ENCODE results near the gene SPG21.

SPG21 gene

DNA sequence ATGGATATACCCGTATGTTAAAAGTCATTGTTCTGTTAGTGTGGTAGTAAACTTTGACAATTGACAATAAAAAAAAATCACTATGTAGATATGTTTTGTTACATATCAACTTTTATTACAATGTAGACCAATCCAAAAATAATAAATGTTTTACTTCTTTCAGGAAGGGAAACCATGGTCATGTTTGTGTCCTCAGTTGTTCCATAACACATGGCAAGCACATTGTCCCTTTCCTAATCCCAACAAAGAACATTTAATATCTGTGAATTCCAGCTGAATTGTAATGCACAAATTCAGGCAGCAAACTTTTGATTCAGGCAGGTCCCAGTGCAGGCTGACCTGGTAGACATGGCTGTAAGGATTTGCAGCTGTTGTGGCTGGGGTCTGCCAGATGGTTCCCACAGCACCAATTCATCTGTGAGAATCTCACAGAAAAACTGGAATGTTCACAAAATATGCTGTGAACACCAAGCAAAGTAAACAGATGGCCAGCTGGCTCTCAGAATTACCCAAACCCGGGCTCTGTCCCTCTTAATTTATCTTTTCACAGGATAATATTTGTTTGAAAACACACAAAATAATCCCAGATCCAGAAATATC, 1.9 kb upstream of the SPG21 start:
- no peak for DNase-seq

DNA sequence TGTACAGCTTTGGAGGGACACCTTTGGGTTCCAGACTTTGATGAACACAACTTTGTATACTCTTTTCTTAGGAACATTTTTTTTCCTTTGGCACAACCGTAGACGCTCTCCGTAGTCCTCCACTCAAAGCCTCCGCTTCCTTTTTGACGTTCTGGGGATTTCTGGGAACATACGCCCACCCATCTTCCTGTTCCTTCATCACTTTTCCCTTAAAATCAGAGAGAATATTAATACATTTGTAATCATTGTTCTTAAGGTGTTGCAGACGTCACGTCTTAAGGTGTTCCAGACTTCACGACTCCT, 405 bp upstream of the SPG21 start:
- DNase-seq, result no peak

DNA sequence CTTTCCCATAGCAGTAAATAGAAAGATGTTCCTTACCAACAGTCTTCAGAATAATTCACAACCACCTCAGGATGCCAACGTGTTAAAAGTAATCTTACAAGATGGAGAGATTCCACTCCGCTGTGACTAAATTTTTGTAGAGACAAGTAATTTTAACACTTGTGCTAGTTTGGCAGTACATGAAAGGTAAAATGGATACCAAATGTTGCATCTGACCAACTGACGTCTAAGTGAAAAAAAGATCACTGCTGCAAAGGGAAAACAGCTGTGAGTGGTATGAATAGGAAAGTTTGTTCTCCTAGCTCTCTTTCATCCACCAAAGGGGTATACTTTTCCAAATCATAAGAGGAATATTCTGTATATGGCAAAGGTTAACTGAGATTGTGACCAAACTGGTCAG, 2.6 kb downstream of the SPG21 start:
- DNase-seq, result no peak

DNA sequence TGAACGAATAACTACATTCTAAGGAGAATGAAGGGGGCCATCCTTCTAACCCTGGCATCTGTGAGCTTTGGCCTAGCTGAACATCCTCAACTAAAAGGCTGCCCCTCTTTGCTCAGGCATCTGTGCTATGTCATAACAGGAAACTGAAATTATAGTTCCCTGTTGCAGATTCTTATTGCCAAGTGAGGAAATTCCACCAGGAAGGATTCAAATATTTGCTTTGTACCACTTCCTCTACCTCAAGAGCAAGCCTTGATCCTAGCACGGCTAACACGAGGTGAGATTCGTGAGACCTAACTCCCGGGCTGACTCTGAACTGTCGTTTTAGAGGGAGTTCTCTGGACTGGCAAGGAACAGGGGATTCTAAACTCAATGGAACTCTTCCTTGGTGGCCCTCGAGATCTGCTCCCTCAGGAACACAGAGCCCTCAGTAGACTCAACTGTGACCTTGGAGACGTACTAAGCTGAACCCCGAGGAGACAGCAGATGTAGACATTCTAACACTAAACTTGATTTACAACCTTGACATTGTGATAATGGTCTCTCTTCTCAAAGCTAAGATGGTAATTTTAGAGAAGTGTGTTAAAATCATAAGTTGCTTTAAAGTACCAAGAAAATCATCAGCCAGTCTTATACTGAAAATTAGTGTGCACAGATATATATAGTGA, 4.2 kb downstream of the SPG21 start:
- no peak for DNase-seq

DNA sequence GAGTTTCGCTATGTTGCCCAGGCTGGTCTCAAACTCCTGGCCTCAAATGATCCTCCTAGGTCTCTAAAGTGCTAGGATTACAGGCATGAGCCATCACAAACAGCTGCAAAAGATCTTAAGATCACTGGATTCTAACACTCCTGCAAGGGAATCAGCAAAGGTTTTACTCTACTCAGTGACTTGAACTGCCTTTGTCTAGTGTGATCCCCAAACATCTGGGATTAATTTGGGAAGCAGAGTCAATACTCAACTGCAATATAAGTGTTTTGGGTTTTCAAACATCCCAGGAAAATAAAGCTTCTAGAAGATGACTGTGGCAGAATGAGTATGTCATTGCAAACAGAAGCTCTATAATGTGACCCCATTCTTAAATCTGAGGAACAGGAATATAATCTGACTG, 7.2 kb downstream of the SPG21 start:
- DNase-seq, result no peak

DNA sequence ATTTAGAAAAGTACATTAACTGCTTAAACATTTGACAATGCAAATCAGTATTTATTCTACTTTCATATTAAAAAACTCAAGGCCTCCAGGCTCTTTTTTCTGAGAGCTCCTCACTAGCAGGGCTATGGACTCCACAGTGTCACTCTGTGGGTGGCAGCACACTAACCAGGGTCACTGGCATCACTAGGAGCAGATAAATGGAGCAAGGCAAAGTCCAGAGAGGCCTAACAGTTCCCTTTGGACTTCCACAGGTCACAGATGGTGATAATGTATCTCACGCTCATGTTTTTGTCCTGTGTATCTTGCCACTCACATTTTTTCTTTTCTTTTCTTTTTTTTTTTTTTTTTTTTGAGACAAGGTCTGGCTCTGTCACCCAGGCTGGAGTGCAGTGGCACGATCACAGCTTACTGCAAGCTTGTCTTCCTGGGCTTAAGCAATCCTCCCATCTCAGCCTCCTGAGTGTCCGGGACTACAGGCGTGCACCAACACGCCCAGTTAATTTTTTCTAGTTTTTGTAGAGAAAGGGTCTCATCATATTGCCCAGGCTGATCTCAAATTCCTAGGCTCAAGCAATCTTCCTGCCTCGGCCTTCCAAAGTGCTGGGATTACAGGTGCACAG, 7.8 kb downstream of the SPG21 start:
- no peak for DNase-seq

DNA sequence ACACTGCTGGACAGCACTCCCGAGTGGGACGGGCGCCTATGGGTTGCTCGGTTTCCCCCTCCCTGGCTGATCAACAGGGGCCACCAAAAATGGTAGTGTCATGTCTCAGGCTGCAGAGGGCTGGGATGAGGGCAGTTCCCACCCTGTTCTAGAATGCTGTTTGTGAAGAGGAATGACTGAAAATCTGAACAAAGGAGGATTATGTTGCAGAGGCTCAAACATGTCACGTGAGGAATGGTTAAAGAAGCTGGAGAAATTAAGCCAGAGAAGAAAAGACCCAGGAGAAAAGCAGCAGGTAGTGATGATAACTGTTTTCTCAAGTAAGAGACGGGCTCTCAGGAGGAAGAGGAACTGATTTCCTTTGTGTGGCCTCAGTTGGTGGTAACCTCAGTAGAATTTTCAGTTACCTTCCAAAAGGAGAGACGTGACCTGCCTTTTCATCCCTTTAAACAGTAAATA, 10.4 kb downstream of the SPG21 start:
- no peak for DNase-seq

DNA sequence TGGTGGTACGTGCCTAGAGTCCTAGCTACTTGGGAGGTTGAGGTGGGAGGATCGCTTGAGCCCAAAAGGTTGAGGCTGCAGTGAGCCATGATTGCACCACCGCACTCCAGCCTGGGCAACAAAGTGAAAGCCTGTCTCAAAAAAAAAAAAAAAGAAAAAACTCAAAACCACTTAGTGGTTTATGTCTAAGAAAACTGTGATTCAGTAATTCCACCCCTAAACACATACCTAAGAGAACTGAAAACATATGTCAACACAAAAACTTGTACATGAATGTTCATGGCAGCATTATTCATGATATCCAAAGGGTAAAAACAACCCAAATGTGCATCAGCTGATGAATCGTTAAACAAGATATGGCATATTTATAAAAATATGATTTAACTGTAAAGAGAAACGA, 14.3 kb downstream of the SPG21 start:
- no peak for DNase-seq

DNA sequence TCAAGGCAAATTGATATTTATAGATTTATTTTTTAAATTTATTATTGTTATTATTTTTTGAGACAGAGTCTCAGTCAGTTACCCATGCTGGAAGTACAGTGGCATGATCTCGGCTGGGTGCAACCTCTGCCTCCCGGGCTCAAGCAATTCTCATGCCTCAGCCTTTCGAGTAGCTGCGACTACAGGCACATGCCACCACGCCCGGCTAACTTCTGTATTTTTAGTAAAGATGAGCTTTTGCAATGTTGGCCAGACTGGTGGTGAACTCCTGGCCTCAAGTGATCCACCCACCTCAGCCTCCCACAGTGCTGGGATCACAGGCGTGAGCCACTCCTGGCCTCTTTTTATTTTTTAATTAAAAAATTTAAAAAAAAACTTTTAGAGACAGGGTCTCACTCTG, 19.0 kb downstream of the SPG21 start:
- no peak for DNase-seq

DNA sequence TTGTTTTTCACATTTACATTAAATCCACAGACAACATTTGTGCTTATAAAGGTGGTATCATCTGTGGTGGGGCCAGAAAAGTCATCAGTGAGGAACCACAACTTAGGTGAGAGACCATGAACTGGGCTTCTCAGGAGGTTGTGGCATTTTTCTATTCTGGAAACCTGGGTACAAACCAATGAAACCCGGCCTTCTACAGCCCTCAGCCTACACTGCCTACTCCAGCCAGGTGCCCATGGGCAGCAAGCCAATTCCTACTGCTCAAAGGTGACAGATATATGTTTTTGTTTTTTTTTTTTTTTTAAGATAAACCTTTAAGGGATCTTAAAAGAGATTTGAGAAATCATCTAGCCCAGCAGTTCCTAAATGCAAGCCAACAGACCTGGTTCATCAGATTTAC, 20.3 kb downstream of the SPG21 start:
- DNase-seq, result no peak

DNA sequence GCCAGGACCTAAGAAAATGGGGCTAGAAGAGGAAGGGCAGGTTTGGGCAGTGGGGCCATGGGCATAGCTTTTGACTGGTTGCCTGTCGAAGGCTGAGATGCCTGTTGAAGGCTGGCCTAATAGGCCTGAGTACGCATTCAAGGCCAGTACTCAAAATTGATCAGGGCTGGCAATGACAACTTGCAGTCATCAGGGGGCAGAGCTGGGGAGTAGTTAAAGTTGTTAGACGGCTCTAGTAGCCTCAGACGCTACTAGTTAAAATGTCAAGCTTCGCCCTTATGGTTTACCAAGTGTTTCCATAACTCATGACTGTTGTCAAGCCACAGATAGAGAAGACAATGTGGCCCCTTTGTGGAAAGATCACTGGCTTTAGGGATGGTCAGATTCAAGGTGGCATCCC, 28.7 kb downstream of the SPG21 start:
- no peak for DNase-seq

DNA sequence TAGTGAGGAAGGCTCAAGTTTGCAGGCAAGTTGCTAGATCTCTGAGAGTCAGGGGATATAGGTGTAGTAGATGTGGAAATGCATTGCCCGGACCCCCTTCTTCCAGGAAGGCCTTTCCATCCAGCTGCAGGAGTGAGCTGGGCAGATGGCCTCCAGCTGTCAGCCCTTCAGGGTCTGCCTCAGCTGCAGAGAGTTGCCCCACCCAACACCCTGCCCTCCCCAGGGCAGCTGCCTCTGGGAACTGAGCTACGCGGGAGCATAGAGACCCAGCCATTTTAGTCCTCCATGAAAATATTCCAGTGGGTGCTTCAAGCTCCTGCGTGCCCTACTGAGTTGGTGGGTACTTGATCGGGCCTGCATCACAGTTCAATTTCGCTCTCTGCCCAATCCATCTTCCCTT, 29.6 kb downstream of the SPG21 start:
- no peak for DNase-seq

DNA sequence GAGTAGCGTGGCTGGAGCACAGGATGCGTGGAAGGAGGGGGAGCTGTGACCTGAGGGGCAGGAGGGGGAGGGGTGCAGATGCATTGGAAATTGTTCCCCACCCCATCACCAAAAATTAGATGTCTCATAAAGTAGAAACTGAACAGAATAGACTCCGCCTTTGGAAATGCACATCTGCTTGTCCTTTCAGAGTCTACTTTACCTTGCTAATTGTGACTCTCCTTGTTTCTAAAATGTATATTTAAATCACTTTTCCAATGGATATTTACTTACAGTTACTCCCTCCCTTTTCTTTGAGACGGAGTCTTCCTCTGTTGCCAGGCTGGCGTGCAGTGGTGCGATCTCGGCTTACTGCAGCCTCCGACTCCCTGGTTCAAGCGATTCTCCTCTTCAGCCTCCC, 30.6 kb downstream of the SPG21 start:
- DNase-seq, result no peak

DNA sequence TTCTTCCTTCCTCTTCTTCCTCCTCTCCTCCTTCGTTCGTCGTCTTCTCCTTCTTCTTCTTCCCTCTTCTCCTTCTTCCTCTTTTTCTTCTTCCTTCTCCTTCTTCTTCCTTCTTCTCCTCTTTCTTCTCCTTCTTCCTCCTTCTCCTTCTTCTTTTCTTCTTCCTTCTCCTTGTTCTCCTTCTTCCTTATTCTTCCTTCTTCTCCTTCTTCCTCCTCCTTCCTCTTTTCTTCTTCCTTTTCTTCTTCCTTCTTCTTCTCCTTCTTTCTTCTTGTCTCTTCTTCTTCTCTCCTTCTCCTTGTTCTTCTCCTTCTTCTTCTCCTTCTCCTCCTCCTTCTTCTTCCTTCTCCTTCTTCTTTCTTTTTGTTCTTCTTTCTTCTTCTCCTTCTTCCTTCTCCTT, 35.3 kb downstream of the SPG21 start:
- DNase-seq, result no peak

DNA sequence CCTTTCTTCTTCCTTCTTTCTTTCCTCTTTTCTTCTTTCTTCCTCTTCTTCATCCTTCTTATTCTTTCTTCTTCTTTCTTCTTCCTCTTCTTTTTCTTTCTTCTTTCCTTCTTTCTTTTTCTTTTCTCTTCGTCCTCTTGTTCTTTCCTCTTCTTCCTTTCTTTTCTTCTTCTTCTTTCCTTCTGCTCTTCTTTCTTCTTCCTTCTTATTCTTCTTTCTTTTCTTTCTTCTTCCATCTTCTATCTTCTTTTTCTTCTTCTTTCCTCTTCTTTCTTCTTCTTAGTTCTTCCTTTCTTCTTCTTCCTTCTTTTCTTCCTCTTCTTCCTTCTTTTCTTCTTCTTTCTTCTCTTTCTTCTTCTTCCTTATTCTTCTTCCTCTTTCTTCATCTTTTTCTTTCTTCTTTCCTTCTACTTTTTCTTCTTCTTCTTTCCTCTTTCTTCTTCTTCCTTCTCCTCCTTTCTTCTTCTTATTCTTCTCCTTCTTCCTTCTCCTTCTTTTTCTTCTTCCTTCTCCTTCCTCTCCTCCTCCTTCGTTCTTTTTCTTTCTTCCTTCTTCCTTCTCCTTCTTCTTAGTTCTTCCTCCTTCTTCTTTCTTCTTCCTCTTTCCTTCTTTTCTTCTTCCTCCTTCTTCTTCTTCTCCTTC, 37.8 kb downstream of the SPG21 start:
- DNase-seq, result no peak

DNA sequence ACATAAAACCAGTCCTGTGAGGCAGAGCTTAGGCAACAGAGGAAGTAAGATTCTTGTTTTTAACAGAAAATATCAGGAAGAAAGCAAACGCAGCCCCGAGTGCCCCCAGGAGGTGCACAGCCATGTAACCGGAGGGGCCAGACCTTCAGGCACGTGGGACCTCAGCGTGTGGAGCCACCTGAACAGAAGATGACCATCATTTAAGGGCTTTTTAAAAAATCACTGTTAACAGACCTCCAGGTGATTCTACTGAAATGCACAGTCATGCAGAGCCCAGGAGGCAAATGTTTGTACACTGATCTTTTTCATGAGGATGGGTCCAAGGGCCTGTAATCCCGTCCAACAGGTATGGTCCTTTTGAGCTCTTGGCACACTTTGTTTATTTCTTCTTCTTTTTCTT, 38.8 kb downstream of the SPG21 start:
- no peak for DNase-seq

DNA sequence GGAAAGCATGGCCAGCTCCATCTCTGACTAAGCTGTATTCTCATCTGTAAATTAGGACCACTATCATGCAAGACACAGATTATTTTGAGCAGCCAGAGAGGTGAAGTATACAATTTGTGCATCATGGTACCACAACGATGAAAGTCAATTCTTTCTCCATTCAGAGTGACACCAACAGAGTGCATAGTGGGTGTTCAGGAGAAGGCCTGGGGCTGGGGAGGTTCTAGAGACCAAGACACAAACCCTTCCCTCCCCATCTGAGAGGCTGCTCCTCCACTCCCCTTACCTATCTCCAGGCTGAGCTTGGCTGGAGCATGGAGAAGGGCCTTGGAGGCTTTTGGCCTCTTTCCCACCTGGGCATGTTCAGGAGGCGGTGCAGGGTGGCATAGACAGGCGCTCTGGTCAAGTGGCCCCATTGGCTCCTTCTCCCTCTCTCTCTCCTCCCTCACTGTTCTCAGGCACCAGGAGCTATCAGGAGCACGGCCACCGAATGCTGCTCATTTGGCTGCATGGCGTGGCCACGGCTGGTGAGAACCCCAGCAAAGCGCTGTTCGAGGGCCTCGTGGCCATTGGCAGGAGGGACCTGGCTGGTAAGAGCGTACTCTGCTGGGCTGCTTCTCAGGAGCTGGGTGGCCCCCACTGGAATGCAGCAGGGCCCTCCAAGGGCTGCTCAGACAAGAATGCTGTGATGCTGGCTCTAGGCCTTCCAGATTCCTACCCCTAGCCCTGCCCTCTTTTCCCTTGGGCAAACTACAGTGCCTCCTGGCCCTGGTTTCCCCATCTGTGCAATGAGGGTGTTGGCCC, 40.1 kb downstream of the SPG21 start:
- no peak for DNase-seq

DNA sequence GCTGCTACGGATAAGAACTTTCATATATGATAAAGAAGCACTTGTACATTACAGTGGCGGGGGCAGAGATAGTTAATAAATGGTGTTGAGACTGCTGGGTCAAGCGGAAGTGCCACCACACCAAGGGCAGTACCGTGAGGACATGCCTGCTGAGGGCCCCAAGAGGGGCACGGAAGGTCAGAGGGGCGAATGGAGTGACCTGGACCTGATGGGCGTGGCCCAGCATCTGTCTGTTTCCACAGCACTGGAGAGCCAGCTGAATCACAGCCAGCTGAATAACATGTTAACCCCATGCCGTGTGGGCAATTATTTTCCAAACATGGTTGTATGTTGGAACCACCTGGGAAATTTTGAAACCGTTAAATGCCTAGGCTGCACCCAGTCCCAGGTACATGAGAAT, 40.8 kb downstream of the SPG21 start:
- no peak for DNase-seq

DNA sequence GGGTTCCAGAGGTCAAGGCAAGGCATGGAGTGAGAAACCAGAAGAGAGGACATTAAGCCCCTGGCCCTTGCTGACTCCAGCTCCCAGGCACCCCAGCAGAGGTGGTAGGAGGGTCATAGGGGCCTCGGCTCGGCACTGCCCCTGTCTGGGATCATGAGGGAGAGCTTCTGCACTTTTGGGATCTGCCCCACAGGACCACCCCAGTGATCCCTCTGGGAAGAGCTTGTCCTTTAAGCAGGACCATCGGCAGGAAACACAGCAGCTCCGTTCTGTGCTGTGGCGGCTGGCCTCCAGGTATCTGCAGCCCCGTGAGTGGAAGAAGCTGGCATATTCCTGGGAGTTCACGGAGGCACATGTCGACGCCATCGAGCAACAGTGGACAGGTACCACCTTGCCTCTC, 42.5 kb downstream of the SPG21 start:
- DNase-seq, result no peak

DNA sequence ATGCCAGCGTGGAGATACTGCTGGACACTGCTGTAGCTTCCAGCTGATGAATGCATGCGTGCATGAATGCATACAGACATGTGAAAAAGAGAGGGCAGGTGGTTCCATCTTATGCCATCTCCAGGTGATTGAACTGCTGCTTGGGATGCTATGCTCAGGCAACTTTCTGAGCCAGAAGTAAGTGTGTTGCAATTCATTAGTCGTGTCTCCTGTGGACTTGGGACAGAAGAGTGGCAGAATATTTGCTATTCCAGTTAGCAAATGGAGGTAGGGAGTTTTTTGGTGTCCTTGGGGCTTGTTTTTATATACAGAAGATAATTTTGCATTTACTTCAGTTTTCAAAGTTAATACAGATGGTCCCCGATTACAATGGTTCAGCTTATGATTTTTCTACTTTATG, 44.8 kb downstream of the SPG21 start:
- DNase-seq, result no peak

DNA sequence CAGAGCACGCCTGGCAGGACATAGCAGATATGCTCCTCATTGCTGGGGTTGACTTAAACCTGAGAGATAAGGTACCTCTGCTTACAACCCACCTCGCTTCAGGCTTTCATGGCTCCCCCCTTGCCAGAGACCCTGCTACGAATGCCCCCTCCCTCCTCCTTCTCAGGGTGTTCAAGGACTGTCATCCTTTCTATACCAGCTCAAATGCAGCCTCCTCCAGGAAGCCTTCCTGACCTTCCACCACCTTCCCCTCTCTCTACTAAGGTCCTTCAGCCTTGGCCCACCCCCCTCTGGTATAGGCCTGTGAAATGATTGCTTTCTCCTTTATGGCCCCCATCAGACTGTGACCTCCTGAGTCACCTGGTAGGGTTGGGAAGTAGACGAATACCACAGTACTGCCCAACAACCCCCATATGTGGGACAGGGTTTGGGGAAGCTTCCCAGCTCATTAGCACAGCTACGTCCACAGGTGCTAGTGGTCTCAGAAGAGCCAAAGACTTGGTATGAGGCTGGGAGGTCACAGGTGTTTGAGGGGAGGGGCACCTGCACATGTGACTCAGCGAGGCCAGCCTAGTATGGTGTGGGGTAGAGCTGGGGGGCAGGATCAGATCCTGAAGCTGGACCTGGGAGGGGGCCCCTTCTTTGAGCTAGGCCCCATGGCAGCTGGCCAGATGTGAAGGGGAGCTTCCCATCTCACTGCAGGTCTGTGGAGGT, 46.0 kb downstream of the SPG21 start:
- DNase-seq, result no peak

DNA sequence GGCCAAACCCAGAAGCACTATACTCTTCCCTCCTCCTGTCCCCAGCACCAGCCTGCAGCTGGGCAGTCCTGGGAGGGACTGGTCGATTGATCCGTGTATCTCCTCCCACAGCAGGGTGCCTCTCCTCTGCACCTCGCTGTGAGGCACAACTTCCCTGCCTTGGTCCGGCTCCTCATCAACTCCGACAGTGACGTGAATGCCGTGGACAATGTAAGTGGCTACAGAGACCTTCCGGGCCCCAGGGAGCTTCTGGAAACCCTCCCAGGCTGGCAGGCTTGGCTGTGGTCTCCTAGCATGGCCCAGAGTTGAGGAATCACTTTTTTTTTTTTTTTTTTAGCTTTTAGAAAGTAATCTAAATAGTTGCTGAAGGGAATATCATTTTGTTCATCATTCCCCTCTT, 47.4 kb downstream of the SPG21 start:
- no peak for DNase-seq

DNA sequence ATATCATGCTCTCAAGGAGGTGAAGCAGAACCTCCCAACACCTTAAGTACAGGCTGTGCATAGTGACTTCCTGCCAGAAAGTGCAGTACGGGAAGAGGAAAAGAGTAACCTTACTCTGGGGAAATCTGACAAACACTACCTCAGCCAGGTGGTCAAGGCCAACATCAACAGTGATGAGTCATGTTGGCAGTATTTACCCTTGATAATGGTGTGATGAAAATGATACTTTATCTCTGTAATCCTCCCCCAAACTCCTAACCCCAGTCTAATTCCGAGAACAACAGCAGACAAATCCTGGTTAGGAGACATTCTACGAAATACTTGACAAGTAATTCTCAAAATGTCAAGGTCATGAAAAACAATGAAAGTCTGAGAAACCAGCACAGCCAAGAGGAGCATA, 51.5 kb downstream of the SPG21 start:
- no peak for DNase-seq

All from CD4-positive, alpha-beta T cell treated with Interleukin-4 for 4 hours (primary cell).